ENCODE measurements around the gene KIF22. TPM values are rescaled to one million over a fixed set of nuclear protein-coding genes. Genes with fewer than 3 reads are reported as not detected.

Gene KIF22
- total RNA-seq, 4 donors from 2014 or later, result 36.8 to 81.2 (median 44.9) TPM

DNA sequence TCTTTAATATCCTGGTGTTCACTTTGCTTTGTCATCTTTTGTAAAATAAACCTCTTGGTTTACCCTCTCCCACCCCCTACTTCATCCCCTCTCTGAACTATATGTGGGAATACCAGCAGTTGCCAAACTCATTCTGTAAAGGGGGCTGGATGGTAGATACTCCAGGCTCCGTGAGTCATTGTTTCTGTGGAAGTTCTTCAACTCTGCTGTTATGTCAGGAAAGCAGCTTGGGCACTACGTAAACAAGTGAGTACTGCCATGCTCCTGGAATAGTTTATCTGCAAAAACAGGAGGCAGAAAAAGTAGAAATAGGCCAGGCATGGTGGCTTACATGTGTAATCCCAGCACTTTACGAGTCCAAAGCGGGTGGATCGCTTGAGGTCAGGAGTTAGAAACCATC is 47.3 kb downstream of the KIF22 start:
- H3K4me3 ChIP-seq (ENCODE audit: low read depth, poor library complexity, severe bottlenecking), result no peak overlapping the region
- TF ChIP-seq, protein P1, sequence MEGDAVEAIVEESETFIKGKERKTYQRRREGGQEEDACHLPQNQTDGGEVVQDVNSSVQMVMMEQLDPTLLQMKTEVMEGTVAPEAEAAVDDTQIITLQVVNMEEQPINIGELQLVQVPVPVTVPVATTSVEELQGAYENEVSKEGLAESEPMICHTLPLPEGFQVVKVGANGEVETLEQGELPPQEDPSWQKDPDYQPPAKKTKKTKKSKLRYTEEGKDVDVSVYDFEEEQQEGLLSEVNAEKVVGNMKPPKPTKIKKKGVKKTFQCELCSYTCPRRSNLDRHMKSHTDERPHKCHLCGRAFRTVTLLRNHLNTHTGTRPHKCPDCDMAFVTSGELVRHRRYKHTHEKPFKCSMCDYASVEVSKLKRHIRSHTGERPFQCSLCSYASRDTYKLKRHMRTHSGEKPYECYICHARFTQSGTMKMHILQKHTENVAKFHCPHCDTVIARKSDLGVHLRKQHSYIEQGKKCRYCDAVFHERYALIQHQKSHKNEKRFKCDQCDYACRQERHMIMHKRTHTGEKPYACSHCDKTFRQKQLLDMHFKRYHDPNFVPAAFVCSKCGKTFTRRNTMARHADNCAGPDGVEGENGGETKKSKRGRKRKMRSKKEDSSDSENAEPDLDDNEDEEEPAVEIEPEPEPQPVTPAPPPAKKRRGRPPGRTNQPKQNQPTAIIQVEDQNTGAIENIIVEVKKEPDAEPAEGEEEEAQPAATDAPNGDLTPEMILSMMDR (IDR thresholded peaks at IDR 0.05), result no peak
- no peak for TF ChIP-seq POLR2A (IDR thresholded peaks at IDR 0.05)
- DNase-seq (ENCODE audit: low spot score in 2 of 2), result no peak
- intact Hi-C loops (cut with DNase I; ENCODE audit: low total_unique reads), result no loop called here
- WGBS, 2 donors, result 95% methylated on average over 5 of the region's 5 CpGs

DNA sequence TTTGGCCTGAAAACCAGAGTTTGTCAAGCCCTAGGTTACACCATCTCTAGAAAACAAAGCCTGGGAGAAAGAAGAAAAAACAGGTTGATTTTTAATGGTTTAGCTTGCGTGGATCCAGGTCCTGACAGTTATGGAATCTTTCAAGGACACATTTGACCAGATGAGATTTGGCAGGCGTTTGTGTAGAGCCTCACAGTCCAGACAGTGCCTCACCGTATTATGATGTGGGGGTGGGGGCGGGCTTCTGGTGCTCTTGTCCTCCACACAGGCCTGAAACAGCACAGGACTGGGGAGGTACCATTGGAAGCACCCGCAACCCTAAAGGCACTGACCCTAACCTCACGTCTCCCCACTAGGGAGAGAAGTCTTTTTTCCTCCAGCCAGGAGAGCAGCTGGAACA is 49.3 kb downstream of the KIF22 start:
- intact Hi-C loops (cut with DNase I; ENCODE audit: low total_unique reads), result loop anchor here (10.0 kb wide), 1 partner anchor 135 kb away; no protein-coding TSS in a partner anchor
- WGBS, 2 donors, result 83 to 85% methylated on average over 6 of the region's 6 CpGs

GRCh38 chr16:29840240-29840639 is 49.7 kb downstream of the KIF22 start:
- 84 to 89% methylated on average over 10 of the region's 10 CpGs for WGBS, 2 donors
- intact Hi-C loops (cut with DNase I; ENCODE audit: low total_unique reads), result loop anchor here (10.0 kb wide), 1 partner anchor 135 kb away; no protein-coding TSS in a partner anchor
- H3K4me3 ChIP-seq (ENCODE audit: low read depth, poor library complexity, severe bottlenecking), result no peak overlapping the region
- no peak for TF ChIP-seq POLR2A (IDR thresholded peaks at IDR 0.05)
- TF ChIP-seq, protein P1 (IDR thresholded peaks at IDR 0.05), result no peak
- DNase-seq (ENCODE audit: low spot score in 2 of 2), result no peak

More for the DNA sequence above, 49.3 kb downstream of the KIF22 start:
- TF ChIP-seq POLR2A (IDR thresholded peaks at IDR 0.05), result no peak
- TF ChIP-seq, protein P1 (IDR thresholded peaks at IDR 0.05), result no peak
- no peak overlapping the region for H3K4me3 ChIP-seq (ENCODE audit: low read depth, poor library complexity, severe bottlenecking)
- no peak for DNase-seq (ENCODE audit: low spot score in 2 of 2)

DNA sequence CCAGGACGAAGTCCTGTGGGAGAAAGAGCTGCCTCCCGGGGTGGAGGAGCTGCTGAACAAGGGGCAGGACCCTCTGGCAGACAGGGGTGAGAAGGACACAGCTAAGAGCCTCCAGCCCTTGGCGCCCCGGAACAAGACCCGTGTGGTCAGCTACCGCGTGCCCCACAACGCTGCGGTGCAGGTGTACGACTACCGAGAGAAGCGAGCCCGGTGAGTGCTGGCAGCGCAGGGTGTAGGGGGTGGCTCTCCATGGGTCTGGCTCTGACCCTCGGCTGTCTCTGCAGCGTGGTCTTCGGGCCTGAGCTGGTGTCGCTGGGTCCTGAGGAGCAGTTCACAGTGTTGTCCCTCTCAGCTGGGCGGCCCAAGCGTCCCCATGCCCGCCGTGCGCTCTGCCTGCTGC is 51.1 kb downstream of the KIF22 start:
- no peak for DNase-seq (ENCODE audit: low spot score in 2 of 2)
- intact Hi-C loops (cut with DNase I; ENCODE audit: low total_unique reads), result loop anchor here (10.0 kb wide), 1 partner anchor 137 kb away; no protein-coding TSS in a partner anchor
- TF ChIP-seq, protein P1 (IDR thresholded peaks at IDR 0.05), result no peak
- no peak for TF ChIP-seq POLR2A (IDR thresholded peaks at IDR 0.05)
- 89 to 91% methylated on average over 22 to 23 of the region's 23 CpGs for WGBS, 2 donors
- H3K4me3 ChIP-seq (ENCODE audit: low read depth, poor library complexity, severe bottlenecking), result no peak overlapping the region

DNA sequence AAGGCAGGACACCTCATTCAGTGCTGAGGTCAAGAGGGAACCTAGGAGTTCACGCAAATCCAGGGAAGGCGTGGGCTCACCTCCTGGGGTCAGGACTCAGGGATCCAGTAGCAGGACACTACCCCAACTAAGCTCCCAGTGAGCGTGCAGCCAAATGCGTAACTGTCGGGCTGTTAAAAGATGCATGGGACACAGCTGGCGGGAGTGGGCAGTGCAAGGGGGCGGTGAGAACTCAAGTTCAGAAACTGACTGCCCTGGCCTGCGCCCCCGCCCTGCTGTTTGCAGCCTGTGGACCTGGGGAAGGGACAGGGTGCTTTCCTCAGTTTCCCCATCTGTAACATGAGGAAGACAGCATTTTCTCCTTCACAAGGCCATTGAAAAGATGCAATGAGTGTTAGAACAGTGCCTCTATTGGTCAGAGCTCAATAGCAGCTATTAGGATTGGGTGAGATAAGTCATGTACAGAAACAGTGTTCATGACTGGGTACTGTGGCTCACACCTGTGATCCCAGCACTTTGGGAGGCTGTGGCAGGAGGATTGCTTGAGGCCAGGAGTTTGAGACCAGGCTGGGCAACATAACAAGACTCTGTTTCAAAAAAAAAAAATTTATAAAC is 52.3 kb downstream of the KIF22 start:
- no peak for DNase-seq (ENCODE audit: low spot score in 2 of 2)
- WGBS, 2 donors, result 92% methylated on average over 9 of the region's 9 CpGs
- H3K4me3 ChIP-seq (ENCODE audit: low read depth, poor library complexity, severe bottlenecking), result no peak overlapping the region
- no peak for TF ChIP-seq POLR2A (IDR thresholded peaks at IDR 0.05)
- TF ChIP-seq, protein P1 (IDR thresholded peaks at IDR 0.05), result no peak
- intact Hi-C loops (cut with DNase I; ENCODE audit: low total_unique reads), result loop anchor here (10.0 kb wide), 1 partner anchor 138 kb away; no protein-coding TSS in a partner anchor
